GM18873 (cell line): ENCODE results near the gene TPM4.
"Not testable (repeated sequence)": the region's sequence is repeated elsewhere in the genome, so short reads cannot be mapped to it uniquely, and the experiment has no call there.

Experiments
- ATAC-seq: cut with Tn5 transposase; IDR thresholded peaks from one replicate; pipeline ENCODE4 v1.9.1; 2021; ENCODE audit warnings: mild to moderate bottlenecking, moderate library complexity, moderate number of reproducible peaks; ENCODE audit not compliant: unreplicated experiment, low FRiP score

TPM4 gene

GRCh38 chr19:16076154-16076957 is at the start of gene TPM4:
Gene TPM4 (plus strand): TSS chr19:16076495. CDS start chr19:16076566, 71 bp downstream.
- ATAC-seq, result peak; percentile 47

- ATAC-seq, result no peak
These were observed 49.5 kb upstream of the TPM4 start for GRCh38 chr19:16026756-16027155.

GRCh38 chr19:16027528-16027927 is 48.8 kb upstream of the TPM4 start:
- no peak for ATAC-seq

GRCh38 chr19:16030155-16030554 is 46.1 kb upstream of the TPM4 start:
- not testable (repeated sequence) for ATAC-seq

- ATAC-seq, result no peak
These were observed 45.1 kb upstream of the TPM4 start for GRCh38 chr19:16030964-16031871.

- ATAC-seq, result no peak
These were observed 44.5 kb upstream of the TPM4 start for GRCh38 chr19:16031872-16032200.

- no peak for ATAC-seq
These were observed 43.7 kb upstream of the TPM4 start for GRCh38 chr19:16032509-16033135.

GRCh38 chr19:16033136-16033530 is 43.2 kb upstream of the TPM4 start:
- no peak for ATAC-seq

- ATAC-seq, result no peak
These were observed 42.6 kb upstream of the TPM4 start for GRCh38 chr19:16033721-16034120.

- no peak for ATAC-seq
These were observed 42.1 kb upstream of the TPM4 start for GRCh38 chr19:16034180-16034579.

GRCh38 chr19:16034958-16035560 is 41.2 kb upstream of the TPM4 start:
- no peak for ATAC-seq

- no peak for ATAC-seq
These were observed 40.5 kb upstream of the TPM4 start for GRCh38 chr19:16035601-16036297.

GRCh38 chr19:16036397-16036925 is 39.8 kb upstream of the TPM4 start:
- ATAC-seq, result no peak

- no peak for ATAC-seq
These were observed 39.4 kb upstream of the TPM4 start for GRCh38 chr19:16036941-16037340.

- ATAC-seq, result no peak
These were observed 38.7 kb upstream of the TPM4 start for GRCh38 chr19:16037424-16038195.

GRCh38 chr19:16038196-16038695 is 38.0 kb upstream of the TPM4 start:
- no peak for ATAC-seq

- no peak for ATAC-seq
These were observed 37.2 kb upstream of the TPM4 start for GRCh38 chr19:16039081-16039480.

GRCh38 chr19:16039545-16039944 is 36.8 kb upstream of the TPM4 start:
- ATAC-seq, result no peak

GRCh38 chr19:16040642-16041041 is 35.7 kb upstream of the TPM4 start:
- ATAC-seq, result no peak
